ENCODE data around the gene MAGEF1.

MAGEF1 gene

GRCh38 chr3:184719709-184720108 is 7.8 kb upstream of the MAGEF1 start:
- DNase-seq: no peak

DNA sequence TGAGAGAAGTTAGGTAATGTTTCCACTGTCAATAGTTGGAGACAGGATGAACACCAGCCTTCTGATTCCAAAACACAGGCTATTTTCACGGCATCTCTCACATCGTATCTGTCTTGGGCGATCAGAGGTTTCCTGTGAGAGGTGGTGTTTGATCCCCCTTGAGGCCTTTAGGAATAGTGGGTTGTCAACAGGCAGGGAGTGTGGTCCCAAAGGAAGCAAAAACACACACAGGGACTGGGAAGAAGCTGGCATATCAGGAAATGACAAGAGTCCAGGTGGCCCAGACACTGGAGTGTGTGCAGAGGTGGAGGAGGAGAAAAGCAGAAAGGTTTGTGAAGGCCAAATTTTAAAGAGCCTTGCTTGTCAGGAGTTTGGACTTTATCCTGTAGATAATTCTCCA is 6.6 kb upstream of the MAGEF1 start:
- DNase-seq: no peak

GRCh38 chr3:184717399-184717983 is 5.6 kb upstream of the MAGEF1 start:
- DNase-seq: no peak

- DNase-seq: no peak
Observed at GRCh38 chr3:184716622-184717398, 4.9 kb upstream of the MAGEF1 start.

- DNase-seq: no peak
Observed at GRCh38 chr3:184715943-184716621, 4.2 kb upstream of the MAGEF1 start.

GRCh38 chr3:184713521-184713920 is 1.7 kb upstream of the MAGEF1 start:
- no peak for DNase-seq

DNA sequence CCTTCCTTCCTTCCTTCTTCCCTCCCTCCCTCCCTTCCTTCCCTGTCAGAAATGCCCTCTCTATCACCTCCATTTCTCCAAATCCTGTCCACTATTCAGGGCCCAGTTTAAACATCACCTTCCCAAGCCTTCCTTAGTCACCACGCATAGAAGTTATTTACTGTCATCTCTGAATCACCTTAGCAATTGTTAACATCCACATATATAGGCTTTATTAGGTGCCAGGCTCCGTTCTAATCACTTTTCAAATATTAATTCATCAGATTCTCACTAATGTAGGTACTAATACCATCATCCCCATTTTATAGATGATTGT is 1.1 kb upstream of the MAGEF1 start:
- no peak for DNase-seq

DNA sequence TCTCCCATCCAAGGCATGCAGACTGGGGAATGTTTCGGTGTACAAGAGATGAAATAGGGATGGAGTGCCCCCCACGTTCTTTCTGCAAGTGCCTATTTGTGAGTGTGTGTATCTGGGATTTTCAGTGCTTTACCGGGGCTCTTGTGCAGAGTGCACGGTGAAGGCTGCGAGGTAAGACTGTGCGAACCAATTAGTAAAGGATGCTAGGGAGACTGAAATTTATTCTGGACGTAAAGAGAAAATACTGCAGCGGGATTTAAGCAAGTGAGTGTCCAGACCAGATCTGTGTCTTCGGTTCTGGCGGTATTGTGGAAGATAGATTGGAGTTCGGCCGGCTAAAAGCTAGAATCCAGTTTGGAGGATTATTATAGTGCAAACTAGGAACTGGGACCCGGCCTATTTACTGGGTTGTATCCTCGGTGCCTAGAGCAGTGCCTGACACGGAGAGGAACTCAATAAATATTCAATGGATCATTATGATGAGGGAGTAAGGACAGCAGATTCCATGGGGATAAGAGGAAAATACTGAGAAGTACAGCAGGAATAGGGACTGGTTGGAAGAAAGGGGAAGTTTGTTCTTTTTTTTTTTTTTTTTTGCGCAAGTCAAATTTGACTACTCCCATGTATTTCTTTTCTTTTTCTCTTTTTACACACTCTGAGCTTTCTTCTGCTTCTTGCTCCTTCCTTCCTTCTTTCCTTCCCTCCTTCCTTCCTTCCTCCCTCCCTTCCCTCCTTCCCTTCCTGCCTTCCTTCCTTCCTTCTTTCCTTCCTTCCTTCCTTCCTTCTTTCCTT is 580 bp upstream of the MAGEF1 start:
- no peak for DNase-seq

DNA sequence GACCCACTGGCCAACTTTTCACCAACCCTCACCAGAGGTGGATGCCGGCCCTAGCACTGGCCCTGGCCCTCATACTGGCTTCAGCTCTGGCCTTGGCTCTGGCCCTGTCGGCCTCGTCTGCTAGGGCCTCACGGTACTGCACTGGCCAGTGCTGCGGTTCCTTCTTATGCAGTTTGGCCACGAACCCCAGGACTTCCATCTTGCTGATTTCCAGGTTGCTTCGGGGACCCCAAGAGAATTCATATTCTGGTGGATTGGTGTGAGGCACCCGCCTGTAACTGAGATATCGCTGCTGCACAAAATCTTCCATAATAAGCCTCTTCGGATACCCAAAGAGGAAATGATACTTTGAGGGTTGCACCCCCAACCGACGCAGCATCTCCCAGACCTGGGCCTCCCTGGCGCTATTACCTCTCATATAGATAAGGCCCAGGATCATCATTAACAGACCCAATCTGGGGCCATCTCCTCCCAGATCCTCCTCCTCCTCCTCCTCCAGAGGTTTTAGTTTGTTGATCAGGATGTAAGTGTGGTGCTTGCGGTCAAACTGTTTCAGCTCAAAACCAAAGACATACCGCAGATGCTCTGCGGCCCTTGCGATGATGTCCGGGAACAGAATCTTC is 883 bp downstream of the MAGEF1 start:
- DNase-seq: no peak

GRCh38 chr3:184703657-184704056 is 8.2 kb downstream of the MAGEF1 start:
- DNase-seq: no peak

- no peak for DNase-seq
Observed at GRCh38 chr3:184700759-184701158, 11.1 kb downstream of the MAGEF1 start.

DNA sequence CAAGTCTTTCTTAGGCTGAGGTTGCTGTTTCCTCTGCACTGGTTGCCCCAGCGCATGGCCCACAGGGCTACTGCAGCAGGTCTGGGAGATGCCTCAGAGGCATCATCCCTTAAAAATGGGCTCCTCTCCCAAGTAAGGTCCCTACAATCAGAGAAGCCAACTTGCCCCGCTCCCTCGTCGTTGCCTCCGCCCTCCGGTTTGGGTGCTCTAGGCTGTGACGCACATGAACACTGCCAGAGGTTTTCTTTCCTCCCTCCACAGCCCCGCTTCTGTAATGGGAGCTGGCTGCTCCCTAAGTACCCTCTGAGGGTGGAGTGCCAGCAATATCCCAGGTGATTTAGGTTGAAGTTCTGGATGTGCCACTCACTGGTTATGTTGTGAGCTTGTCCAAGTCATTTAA is 14.0 kb downstream of the MAGEF1 start:
- no peak for DNase-seq

DNA sequence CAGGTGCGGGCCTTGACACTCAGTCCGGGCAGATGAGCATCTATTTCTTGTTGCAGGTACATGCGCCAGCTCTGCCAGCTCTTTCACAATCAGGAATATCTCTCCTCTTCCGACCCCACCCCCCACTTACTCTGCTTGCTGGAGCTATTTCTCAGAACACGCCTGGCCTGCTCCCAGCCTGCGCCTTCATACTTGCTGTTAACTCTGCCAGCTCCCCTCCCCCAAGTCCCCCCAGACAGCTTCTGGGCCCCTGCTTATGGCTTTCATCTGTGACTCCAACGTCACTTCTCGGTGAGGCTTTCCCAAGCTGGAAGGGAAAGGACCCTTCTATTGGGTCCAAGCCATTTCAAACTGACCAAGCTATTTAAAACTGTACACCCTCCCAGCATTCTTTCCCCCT is 15.2 kb downstream of the MAGEF1 start:
- no peak for DNase-seq

DNA sequence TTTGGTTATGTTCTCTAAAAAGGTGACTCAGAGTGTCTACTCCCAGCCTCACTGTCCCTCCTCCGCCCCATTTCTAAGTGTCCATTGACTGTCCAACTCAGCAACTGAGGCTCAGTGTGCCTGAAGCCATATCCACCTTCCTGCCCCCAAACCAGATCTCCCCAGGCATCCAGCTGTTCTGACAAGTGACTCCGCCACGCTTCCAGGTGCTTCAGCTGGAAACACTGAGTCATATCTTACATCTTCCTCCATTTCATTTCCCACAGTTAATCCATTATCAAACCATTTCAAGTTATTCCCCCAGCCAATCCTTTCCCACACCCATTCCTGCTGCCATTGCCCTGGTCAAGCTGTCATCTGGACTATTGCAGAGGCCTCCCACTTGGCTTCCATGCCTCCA is 17.1 kb downstream of the MAGEF1 start:
- no peak for DNase-seq

GRCh38 chr3:184694133-184694665 is 17.7 kb downstream of the MAGEF1 start:
- no peak for DNase-seq

- no peak for DNase-seq
Observed at GRCh38 chr3:184693011-184693975, 18.6 kb downstream of the MAGEF1 start.

DNA sequence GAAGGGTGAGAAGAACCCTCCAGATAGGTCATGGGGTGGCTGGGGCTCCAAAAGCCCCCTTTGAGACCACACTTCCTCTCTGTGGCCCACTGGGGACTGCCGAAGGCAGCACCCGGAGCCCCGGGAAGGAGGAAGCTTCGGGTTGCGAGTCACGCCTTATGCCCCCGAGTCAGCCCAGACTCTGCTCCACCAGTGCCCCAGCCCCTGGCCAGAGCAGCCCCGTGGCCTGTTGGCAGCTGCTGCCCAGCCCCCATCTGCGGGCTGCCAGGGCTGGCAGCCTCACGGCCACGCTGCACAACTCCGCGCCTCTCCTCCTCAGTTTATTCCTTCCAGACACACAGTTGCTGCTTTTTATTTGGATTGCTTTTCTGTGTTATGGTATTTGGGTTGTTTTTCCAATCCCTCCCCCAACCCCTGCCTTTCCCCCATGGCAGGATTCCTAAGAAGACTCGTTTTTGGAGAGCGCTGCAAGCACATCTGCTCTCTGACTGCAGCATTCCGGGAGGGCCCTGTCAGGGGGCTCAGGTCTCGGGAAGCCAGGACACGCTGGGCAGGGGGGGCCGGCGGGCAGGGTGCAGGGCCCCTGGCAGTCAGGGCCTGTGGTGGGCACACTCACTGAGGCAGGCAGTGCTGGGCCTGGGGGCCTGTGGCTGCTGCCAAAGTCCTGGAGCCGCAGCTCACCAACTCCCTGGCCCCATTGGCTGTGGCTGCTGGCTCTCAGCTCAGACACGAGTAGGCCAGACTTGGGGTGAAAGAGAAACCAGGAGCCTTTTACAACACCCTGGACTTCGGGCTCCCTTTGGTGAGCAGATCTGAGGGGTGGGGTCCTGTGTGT is 20.2 kb downstream of the MAGEF1 start:
- no peak for DNase-seq

- no peak for DNase-seq
Observed at GRCh38 chr3:184690192-184690883, 21.5 kb downstream of the MAGEF1 start.

DNA sequence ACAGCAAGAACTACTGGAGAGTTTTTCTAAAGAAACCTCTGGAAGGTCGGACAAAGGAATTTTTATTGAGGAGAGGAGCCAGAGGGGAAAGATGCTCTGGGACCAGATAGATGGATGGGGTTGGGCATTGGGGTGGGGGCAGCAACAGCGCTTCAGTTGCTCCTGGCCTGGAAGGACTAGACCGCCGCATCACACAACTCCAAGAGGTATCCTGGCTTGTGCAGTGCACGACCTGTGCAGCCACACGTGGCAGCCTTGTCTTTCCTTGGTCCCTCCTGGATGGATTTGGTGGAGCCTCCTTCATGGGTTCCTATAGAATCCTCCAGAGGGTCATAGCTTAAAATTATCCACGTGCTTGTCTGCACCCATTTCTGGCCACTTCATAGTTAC is 23.0 kb downstream of the MAGEF1 start:
- no peak for DNase-seq
